Non-pigmented ciliary epithelial cell (primary cell): ENCODE data around the gene ZNF484.
A peak's percentile ranks its signal among the peaks of the same experiment; 100 is the strongest.
"Not testable (repeated sequence)": the region's sequence is repeated elsewhere in the genome, so short reads cannot be mapped to it uniquely, and the experiment has no call there.

Source experiments
- DNase-seq: peaks from one replicate; pipeline ENCODE4 v3.0.0-alpha.2; 2010; ENCODE audit warnings: low read depth

The ZNF484 gene

GRCh38 chr9:92860867-92861266 is 17.0 kb downstream of the ZNF484 start:
- DNase-seq = no peak

DNA sequence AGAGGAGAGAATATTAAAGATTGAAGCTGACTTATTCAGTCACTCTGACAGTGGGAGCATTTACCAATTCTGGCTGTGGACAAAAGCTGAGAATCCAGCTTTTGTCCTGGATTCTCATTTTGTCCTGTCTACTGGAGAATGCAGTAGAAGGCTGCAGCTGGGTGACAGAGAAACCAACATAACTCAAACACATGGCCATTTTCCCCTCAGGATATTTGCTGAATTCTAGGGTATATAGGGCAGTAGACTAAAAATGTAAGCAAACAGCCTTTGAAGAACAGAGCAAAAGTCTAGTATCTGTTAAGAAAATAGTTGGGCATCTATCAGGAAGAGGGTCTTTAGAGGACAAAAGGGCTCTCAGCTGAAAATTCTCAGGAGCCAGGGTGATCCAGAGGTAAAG is 20.6 kb downstream of the ZNF484 start:
- DNase-seq = no peak

DNA sequence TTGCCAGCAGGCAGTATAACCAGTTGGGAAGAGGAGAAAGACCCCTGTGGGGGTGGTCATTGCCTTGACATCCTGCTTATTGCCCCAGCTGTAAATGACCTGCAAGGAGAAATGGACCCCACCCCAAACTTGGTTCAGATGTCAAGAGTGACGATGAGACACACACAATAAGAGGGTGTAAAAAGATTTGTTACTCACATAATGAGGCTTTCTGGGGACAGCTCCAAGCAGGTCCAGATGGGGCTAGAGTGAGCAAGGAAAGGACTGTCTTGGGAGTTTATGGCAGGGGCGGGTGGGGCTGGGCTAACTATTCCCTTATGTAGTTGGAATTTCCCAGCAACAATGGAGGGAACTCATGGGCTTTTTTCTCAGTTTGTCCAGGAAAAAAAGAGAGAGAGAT is 24.1 kb downstream of the ZNF484 start:
- DNase-seq = no peak

DNA sequence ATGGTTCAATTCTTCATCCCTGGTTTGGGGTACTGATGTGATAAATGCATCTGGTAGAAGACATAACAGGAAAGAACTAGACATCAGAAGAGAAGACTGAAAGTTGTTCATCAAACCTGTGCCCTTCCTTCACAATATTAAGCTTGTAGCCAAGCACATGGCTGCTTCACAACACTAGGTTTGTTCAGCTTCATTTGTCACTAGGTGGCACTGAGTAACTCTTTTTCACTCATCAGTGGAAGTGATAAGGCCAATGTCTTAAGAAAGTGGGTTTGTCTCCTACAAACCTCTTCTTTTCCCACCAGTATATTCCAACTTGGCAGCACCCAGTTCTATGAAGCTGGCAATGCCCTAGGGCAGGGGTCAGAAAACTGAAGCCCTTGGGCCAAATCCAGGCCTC is 26.9 kb downstream of the ZNF484 start:
- DNase-seq = no peak

DNA sequence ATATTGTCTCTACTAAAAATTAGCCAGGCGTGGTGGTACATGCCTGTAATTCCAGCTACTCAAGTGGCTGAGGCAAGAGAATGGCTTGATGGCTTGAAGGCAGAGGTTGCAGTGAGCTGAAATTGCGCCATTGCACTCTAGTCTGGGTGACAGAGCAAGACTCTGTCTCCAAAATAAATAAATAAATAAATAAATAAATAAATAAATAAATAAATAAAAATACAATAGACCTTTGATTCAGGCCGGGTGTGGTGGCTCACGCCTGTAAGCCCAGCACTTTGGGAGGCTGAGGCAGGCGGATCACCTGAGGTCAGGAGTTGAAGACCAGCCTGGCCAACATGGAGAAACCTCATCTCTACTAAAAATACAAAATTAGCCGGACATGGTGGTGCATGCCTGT is 29.1 kb downstream of the ZNF484 start:
- not testable (repeated sequence) for DNase-seq

DNA sequence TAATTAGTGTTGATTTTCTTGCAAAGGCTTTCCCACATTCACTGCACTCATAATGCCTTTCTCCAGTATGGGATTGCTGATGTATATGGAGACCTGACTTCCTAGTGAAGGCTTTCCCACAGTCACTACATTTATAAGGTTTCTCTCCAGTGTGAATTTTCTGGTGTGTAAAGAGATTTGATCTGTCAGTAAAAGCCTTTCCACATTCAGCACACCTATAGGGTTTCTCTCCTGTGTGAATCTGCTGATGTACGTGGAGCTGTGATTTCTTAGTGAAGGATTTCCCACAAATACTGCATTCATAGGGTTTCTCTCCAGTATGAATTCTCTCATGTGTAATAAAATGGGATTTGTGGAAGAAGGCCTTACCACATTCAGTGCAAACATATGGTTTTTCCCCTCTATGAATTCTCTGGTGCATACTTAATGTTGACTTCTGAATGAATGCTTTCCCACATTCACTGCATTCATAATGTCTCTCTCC is 31.1 kb downstream of the ZNF484 start:
- DNase-seq = no peak

DNA sequence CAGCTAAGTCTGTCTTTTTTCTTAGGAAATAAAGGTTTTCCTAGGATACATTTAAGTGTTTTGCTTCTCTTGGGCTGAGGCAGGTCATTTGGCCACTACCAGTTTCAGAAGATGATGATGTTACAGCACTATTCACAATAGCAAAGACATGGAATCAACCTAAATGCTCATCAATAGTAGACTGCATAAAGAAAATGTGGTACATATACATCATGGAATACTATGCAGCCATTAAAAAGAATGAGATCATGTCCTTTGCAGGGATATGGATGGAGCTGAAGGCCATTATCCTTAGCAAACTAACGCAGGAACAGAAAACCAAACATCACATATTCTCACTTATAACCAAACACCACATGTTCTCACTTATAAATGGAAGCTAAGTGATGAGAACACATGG is 39.4 kb downstream of the ZNF484 start:
- not testable (repeated sequence) for DNase-seq

DNA sequence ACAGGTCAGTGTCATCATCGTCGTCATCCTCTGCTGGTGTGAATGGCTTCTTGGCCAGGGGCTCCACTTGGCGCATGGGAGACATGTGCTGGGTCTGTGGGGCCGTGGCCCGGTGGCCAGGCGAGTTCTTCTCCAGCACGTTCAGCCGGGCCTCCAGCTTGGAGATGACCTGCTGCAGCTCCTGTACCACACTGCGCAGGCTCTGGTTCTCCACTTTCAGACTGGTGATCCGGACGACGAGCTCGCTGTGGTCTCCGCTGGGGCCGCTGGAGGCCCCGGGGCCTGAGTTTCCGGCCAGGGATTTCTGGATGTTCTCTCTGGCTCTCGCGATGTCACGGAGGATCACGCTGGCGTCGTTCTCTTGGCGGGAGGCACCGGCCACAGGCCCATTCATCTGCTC is 40.6 kb downstream of the ZNF484 start:
- no peak for DNase-seq

DNA sequence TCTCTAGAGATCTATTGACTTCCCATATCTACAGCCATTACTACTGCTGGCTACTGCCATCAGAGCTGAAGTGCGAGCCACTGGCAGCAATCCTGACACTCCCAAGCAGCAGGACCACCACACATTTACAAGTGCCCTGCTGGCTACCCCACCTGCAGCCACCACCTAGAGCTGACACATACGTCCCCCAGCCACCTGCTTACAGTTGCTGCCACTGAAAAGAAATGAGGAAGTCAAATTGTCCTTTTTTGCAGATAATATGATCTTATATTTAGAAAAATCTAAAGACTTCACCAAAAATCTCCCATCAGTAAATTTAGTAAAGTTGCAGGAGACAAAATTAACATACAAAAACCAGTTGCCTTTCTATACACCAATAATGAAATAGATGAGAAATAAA is 48.4 kb downstream of the ZNF484 start:
- no peak for DNase-seq

DNA sequence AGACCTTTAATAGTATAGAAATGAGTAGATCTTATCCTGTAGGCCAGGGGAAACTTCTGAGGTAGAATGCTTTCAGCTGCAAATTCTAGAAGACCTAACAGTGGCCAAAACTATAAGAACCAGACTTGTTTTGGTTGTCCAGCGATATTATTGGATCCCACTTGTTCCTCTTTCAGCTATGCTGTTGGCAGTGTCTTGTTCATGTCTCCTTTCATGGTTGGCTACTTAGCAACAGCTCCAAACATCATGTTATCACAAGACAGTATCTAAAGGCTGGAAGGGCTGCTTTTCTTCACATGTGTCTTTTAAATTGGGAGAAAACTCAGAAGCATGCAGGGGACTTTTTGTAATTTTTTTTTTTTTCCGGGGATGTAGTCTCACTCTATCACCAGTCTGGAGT is 52.8 kb downstream of the ZNF484 start:
- not testable (repeated sequence) for DNase-seq

DNA sequence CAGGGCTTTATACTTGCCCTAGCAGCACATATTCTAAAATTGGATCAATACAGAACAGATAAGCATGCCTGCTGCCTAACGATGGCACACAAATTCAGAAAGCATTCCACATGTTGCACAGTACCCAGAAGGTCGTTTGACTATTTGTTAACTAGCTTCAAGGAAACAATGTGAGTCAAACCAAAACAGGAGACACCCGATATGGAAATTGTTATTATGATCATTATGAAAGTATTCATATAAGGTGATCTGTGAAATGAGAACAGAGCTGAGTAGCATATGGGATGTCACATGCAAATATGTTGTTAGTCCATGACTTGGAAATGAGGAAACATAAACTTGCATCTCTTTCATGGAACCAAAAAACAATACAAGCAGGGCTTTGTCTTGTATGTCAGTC is 56.9 kb downstream of the ZNF484 start:
- DNase-seq = no peak

DNA sequence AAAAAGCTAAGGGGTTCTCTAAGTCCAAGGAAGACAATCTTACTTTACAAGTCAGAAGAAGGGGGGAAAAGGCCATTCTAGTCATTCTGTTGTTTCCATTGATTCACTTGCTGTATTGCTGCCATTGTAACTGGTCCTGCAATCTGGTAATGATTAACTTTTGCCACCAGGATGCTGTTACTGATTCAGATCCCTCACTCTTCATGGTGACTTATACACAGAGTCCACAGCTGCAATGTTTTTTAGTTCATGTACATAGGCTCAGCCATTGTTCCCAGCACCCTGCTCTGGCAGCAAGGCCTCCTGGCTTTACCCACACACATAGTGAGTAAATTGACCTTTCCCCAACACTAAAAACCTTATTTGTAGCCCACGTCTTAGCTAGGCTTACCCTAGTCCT is 57.9 kb downstream of the ZNF484 start:
- DNase-seq = not testable (repeated sequence)

DNA sequence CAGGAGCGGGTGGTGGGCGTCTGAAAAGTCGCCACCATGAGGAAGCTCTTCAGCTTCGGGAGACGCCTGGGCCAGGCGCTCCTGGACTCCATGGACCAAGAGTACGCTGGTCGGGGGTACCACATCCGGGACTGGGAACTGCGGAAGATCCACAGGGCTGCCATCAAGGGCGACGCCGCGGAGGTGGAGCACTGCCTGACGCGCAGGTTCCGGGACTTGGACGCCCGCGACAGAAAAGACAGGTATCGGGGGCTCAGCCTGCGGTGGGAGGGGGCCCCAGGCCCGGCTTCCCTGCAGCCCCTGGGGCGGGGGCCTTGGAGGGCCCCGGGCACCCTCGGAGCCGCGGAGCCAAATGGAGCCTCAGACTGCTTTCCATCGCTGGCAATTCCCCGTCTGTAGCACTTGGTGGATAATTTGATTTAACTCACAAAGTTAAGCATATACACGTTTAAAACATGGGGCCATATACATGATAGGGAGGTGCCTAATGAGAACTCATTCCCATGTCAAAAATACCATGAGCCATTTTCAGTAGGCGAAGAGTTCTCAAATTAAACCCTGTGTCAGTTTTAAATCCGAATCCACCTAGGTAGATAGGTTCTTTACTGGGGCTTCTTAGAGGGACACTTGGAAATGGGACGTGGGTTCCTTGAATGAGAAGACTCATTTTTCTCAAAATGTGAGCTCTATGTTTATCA is 68.1 kb downstream of the ZNF484 start:
- DNase-seq = not testable (repeated sequence)

DNA sequence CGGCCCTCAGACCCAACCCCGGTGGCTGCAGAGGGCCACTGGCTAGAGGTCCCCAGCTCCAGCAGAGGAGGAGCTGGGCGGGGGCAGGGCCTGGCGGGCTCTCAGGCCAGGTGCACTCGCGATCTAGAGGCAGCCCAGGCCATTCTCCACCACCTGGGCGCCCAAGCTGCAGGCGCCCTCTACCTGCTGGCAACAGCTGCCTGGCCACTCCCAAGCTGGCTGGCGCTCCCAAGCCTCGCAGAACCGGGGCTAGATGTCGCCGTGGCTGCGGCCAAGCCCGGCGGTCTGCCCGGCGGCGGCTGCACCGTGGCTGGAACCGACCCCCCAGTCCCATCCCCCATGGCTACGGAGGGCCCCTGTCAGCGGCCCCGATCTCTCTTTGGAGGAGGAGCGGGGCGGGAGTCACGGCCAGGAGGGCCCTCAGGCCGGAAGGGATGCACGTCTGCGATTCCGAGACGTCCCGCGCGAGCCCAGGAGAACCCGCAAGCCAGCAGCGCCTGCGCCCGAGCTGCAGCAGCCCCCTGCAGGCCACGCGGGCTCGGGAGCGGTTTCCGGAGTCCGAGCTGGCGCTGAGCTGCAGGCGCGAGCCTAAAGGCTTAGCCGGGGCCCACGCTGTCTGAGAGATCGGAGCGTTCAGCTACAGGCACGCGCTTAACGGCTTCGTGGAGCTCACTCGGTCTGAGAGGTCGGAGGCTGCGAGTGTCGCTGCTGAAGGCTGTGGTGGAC is 68.9 kb downstream of the ZNF484 start:
- DNase-seq = peak; percentile 8

- no peak for DNase-seq
Measured at GRCh38 chr9:92807757-92808725, 69.8 kb downstream of the ZNF484 start.

- DNase-seq = no peak
Measured at GRCh38 chr9:92807031-92807756, 70.6 kb downstream of the ZNF484 start.

- no peak for DNase-seq
Measured at GRCh38 chr9:92804727-92805126, 73.1 kb downstream of the ZNF484 start.

- no peak for DNase-seq
Measured at GRCh38 chr9:92798358-92798757, 79.5 kb downstream of the ZNF484 start.

DNA sequence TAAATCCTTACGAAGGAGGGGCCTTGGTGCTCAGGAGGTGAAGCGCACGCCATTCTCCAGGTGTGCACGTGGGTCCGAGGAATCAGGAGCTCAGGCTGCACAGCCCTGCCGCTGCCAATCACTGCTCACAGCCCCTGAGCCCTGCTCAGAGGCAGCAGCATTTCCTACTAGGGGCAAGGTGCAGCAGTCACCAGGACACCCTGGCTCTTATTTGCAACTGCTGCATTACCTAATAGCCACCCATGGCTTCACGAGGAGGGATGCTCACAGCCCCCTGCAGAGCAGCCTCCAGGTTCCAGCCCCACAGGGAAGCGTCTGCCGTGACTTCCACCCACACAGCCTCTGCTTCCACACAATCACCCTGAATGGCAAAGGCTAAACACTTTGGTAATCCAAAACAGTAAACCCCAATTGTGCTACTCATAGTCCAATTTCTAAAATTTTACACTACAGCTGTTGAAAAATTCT is 81.5 kb downstream of the ZNF484 start:
- DNase-seq = not testable (repeated sequence)

DNA sequence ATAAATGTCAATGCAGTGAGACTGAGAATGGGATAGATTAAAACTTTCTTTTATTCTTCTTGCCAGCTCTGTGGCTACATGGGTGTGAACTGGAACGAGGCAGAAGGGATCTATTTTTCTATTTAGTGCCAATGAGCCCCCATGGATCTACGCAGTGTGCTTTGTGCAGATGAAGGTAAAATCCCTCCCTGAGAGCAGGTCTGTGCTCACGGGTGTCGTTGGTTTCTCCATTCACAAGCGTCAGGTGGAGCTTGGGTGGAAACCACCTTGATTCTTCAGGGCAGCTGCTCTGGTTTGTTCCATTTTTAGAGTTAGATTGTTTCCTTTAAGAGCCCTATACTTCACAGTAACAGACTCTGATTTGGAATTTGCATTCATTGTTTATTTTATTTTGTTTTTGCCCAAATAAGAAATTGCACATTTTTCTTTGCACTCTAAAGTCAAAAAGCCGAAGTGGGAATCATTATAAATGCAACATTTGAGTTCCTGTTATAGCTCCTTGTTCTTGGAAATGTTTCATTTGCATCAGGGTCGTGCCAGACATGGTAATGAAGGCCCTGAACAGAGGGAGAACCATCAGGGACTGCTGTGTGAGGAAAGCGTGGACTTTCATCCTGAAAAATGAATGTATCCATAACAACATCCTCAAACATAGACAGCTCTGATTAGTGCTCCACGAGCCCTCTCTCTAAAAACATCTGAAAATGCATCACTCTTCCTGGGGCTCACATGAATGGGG is 82.1 kb downstream of the ZNF484 start:
- no peak for DNase-seq
